HG03103 (cell line): ENCODE data around the gene CAMTA1.

Source experiments
- ATAC-seq: cut with Tn5 transposase; IDR thresholded peaks from one replicate; pipeline ENCODE4 v1.9.1; 2021; ENCODE audit warnings: low read depth; ENCODE audit not compliant: unreplicated experiment

Gene CAMTA1

GRCh38 chr1:7526867-7527732 is 741.8 kb downstream of the CAMTA1 start:
- no peak for ATAC-seq

- no peak for ATAC-seq
Observed at GRCh38 chr1:7527733-7528045, 742.4 kb downstream of the CAMTA1 start.

GRCh38 chr1:7528386-7529198 is 743.3 kb downstream of the CAMTA1 start:
- no peak for ATAC-seq

GRCh38 chr1:7529917-7530316 is 744.7 kb downstream of the CAMTA1 start:
- no peak for ATAC-seq

- no peak for ATAC-seq
Observed at GRCh38 chr1:7531562-7532340, 746.5 kb downstream of the CAMTA1 start.

- no peak for ATAC-seq
Observed at GRCh38 chr1:7533006-7533405, 747.8 kb downstream of the CAMTA1 start.

GRCh38 chr1:7534061-7534825 is 749.0 kb downstream of the CAMTA1 start:
- no peak for ATAC-seq

- no peak for ATAC-seq
Observed at GRCh38 chr1:7535016-7535415, 749.8 kb downstream of the CAMTA1 start.

GRCh38 chr1:7535934-7536878 is 751.0 kb downstream of the CAMTA1 start:
- no peak for ATAC-seq

GRCh38 chr1:7536891-7537591 is 751.8 kb downstream of the CAMTA1 start:
- no peak for ATAC-seq

- no peak for ATAC-seq
Observed at GRCh38 chr1:7538033-7538432, 752.8 kb downstream of the CAMTA1 start.

GRCh38 chr1:7538849-7539768 is 753.9 kb downstream of the CAMTA1 start:
- no peak for ATAC-seq

GRCh38 chr1:7539769-7540175 is 754.5 kb downstream of the CAMTA1 start:
- ATAC-seq = no peak

- ATAC-seq = no peak
Observed at GRCh38 chr1:7540816-7541215, 755.6 kb downstream of the CAMTA1 start.

GRCh38 chr1:7541629-7542028 is 756.4 kb downstream of the CAMTA1 start:
- no peak for ATAC-seq

GRCh38 chr1:7543718-7544090 is 758.5 kb downstream of the CAMTA1 start:
- no peak for ATAC-seq

- no peak for ATAC-seq
Observed at GRCh38 chr1:7549277-7550161, 764.3 kb downstream of the CAMTA1 start.
